ENCODE measurements around the gene ALB.

DNA sequence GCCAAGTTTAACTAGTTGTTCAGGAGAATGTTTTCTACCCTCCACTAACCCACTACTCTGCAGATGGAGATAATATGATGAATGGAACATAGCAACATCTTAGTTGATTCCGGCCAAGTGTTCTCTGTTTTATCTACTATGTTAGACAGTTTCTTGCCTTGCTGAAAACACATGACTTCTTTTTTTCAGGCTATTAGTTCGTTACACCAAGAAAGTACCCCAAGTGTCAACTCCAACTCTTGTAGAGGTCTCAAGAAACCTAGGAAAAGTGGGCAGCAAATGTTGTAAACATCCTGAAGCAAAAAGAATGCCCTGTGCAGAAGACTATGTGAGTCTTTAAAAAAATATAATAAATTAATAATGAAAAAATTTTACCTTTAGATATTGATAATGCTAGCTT, 13.3 kb downstream of the ALB start:
- TF ChIP-seq CTCF (IDR thresholded peaks at IDR 0.05; ENCODE audit: low read length) (no peak), EZH2 (IDR thresholded peaks at IDR 0.05; ENCODE audit: borderline replicate concordance, low read length) (no peak)
